HFF-Myc (cell line): ENCODE data around the gene DOCK4.

Source experiments
- DNase-seq: peaks from one replicate; pipeline ENCODE4 v3.0.0-alpha.2; 2011; ENCODE audit warnings: low read depth; ENCODE audit errors: extremely low read depth
- H3K4me3 ChIP-seq: replicated peaks from 2 replicates; pipeline ENCODE4 v1.5.1; 2011; ENCODE audit warnings: low read depth, mild to moderate bottlenecking, control low read depth, low read length
- TF ChIP-seq, protein P1 (sequence below): IDR thresholded peaks from 2 replicates; pipeline ENCODE4 v1.5.1; 2012; ENCODE audit warnings: mild to moderate bottlenecking, low read depth, low read length, control low read depth; ENCODE audit errors: missing control alignments

The DOCK4 gene

DNA sequence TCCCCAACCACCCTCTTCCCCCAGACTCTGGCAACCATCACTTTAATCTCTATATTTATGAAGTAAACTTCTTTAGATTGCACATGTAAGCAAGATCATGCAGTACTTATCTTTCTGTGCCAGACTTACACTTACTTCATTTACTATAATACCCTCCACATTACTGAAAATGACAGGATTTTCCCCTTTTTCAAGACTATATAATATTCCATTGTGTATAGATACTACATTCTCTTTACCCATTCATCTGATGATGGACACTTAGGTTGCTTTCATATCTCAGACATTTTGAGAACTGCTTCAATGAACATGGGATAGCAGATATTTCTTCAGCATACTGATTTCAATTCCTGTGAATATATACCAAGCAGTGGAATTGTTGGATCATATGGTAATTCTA, 4.4 kb downstream of the DOCK4 start:
- no peak overlapping the region for H3K4me3 ChIP-seq
- DNase-seq, result no peak
- TF ChIP-seq, protein P1, sequence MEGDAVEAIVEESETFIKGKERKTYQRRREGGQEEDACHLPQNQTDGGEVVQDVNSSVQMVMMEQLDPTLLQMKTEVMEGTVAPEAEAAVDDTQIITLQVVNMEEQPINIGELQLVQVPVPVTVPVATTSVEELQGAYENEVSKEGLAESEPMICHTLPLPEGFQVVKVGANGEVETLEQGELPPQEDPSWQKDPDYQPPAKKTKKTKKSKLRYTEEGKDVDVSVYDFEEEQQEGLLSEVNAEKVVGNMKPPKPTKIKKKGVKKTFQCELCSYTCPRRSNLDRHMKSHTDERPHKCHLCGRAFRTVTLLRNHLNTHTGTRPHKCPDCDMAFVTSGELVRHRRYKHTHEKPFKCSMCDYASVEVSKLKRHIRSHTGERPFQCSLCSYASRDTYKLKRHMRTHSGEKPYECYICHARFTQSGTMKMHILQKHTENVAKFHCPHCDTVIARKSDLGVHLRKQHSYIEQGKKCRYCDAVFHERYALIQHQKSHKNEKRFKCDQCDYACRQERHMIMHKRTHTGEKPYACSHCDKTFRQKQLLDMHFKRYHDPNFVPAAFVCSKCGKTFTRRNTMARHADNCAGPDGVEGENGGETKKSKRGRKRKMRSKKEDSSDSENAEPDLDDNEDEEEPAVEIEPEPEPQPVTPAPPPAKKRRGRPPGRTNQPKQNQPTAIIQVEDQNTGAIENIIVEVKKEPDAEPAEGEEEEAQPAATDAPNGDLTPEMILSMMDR, result no peak

DNA sequence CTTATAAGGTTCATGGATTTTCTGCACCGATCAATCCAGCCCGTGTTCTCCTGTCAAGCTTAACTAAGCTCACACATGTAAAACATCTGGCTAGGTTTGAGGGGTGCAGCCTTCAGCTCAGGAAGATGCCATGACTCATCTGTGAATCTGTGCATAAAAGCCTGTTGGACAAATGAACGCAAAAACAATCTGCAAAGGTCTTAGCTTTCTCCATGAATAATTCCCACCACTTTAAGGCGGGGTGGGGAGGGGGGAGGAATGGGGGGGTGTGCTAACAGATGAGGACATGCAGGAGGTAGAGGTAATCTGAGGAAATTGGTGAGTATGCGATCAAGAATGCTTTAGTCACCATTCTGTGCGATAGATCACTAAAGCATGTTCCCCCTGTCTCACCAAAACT, 4.8 kb downstream of the DOCK4 start:
- DNase-seq, result peak; percentile 93
- no peak overlapping the region for H3K4me3 ChIP-seq
- TF ChIP-seq, protein P1, result no peak

DNA sequence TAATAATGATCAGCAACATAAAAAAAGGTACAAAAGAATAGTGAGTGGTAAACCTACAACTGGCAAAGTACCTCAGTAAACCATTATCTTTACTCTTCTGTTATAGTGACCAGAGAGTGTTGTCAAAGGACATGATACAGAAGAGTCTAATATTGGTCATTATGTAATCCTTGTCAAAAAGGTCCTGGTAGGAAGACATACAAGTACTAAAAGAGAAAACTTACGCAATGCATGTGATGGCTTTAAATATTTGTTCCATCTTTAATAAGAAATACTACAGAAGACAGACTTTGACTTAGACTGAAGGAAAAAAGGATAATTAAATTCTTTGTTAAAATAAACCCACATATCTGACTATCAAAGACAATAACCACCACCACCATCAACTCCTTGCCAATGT, 6.5 kb downstream of the DOCK4 start:
- TF ChIP-seq, protein P1, result no peak
- no peak overlapping the region for H3K4me3 ChIP-seq
- no peak for DNase-seq

DNA sequence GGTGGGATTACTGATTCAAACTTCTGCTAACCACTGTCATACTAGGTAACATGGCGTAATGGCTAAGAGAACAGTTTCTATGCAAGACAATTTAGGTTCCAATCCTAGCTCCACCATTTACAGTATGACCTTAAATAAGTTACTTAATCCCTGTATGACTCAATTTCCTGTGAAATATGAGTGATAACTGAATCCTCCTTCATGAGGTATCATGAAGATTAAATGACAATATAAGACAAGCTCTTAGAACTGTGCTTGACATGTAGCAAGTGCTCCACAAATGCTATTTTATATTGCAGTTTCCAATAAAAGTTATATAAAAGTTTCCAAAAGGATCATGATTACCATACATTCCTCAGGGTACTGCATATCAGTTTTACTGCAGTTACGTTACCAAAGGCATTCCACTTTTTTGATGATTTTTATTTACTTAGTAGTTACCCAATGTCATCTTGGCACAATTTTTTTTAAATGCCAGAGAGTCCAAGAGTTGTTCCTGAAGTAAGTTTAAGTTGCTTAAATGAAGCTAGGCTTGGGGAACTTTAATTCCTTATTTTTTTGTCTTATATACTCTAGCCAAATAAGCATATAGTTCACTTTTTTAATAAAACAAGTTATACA, 7.1 kb downstream of the DOCK4 start:
- H3K4me3 ChIP-seq, result no peak overlapping the region
- DNase-seq, result no peak
- TF ChIP-seq, protein P1, result no peak

DNA sequence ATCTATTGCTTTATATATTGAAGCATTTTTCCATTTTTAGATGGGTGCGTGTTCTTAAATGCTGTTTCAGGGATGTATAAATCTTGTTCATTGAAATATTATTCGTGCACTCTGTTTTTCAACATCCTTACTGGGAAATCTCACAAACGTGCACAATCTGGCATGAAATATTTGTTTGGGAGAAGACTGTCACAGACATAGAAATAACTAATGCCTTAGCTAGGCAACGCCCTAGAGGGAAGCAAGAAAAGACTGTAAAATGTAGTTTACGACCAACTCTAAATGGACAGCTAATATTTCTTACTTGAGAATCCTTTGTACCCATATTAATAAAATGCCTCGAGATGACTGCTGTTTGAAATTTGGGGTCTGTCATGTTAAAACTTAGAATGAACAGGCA, 8.9 kb downstream of the DOCK4 start:
- TF ChIP-seq, protein P1, result no peak
- DNase-seq, result no peak
- no peak overlapping the region for H3K4me3 ChIP-seq

DNA sequence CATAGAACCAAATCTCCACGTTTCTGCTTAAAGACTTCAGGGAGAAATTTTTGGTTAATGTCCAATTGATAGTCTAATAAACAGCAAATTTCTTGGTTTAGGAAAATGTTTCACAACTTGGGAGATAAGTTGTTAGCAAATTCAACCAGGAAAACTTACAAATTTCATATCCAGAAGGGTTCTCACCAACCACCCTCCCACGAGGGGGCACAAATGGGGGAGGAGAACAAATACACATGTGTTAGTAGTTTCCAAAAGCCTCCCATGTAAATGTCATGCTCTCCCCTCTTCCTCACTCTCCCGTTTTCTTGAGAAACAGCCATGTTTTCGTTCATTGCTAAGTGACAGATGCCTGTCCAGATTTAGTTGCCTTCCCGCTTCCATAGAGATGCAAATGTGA, 10.5 kb downstream of the DOCK4 start:
- TF ChIP-seq, protein P1, result no peak
- no peak overlapping the region for H3K4me3 ChIP-seq
- no peak for DNase-seq

DNA sequence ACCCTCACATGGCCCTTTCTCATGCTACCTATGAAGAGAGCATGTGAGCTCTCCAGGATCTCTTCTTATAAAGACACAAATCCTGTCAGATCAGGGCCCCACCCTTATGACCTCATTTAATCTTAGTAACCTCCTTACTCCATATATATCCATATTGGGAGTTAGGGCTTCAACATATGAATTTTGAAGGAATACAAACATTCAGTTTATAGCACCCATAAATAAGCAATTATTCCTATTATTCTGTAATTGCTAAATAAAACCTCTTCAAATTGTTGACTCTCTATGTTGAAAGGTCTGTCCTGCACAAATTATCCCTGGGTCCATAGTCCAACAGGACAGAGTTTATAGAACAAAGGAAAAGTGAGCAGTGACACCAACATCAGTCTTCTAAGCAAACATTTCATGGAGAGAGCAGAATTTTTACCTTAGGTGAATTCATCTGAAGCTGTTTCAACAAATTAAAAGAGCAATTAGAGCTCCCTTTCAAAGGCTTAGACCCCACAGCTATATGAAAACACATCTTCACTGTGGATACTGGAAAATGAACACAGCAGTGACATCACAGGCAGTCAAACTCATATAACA, 12.2 kb downstream of the DOCK4 start:
- TF ChIP-seq, protein P1, result no peak
- no peak overlapping the region for H3K4me3 ChIP-seq
- DNase-seq, result no peak
